HG02571 (cell line): ENCODE measurements around the gene ASXL2.
"Not testable (repeated sequence)": the region's sequence is repeated elsewhere in the genome, so short reads cannot be mapped to it uniquely, and the experiment has no call there.

ENCODE experiments used
- ATAC-seq: cut with Tn5 transposase; IDR thresholded peaks from one replicate; pipeline ENCODE4 v1.9.1; 2021; ENCODE audit warnings: mild to moderate bottlenecking, moderate library complexity; ENCODE audit not compliant: unreplicated experiment

The ASXL2 gene

DNA sequence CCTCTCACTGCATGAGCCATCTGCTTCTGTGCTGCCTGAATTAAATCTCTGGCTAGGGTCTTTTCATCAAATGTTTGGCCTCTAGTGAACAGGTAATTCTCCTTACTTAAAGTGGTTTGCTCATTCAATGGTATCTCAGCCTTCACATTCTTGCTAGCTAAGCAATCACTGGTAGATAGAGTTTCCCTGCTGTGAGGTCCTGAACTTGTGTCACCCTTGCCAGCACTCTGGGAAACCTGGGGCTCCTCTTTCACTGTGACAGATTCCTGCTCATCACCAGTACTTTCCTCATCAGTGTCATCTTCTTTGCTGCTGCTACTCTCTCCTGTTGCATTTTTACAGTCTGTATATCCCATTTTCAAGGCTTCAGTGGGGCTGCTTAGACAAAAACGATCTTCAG is 135.8 kb downstream of the ASXL2 start:
- ATAC-seq, result no peak

DNA sequence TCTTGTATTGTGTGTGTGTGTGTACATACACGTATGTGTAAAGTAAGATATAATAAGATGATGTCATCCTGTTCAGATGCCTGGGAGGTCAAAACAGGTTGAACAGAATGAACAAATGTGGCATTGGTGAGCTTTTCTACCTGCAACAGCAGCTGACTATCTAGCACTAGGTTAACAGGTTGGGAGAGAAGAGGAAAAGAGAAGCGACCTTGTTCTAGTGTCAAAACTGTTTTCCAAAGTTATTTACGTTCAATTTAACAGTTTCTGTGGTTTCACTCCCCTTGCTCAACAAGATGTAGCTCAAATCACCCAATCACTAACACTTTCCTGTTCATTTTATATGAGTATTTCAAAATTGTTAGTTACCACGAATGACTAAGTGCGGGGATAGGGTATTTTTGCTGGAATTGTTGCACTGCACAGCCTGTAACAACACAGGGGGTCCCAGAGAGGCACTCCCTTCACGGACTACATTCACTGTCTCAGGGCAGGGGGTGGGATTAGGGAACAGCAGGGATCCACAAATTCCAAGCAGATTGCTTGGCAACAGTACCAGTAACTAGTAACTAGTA is 137.4 kb downstream of the ASXL2 start:
- ATAC-seq, result no peak

GRCh38 chr2:25738383-25739343 is 139.6 kb downstream of the ASXL2 start:
- no peak for ATAC-seq

- no peak for ATAC-seq
Observed at GRCh38 chr2:25736899-25737515, 141.3 kb downstream of the ASXL2 start.

DNA sequence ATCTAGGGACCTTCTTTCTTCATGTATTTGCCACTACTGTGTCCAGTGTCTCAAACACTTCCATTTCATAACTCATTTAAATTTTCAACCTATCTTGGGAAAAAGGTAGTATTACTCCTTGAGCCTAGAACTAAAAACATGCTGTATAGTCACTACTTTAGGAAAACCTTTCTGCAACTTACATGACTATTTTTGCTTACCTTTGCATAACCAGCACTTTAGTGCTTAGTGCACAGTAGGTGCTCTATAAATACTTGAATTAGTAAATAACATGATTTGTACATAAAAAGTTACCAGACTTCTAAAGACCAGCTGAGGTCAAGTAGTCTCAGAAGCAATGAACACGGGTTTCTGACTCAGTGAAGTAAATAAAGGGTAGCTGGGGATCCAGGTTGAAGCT is 142.5 kb downstream of the ASXL2 start:
- ATAC-seq, result no peak

DNA sequence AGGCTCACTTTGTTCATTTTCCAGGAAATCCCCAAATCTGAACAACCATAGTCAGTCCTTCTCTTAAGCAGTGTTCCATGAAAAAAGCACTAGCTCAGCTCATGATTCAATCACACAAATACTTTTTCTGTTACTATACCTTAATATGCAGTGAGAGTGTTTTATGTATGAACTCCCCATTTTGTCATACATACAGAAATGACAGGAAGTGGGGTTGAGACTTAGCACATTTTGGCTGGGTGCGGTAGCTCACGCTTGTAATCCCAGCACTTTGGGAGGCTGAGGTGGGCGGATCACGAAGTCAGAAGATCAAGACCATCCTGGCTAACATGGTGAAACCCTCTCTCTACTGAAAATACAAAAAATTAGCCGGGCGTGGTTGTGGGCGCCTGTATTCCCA is 149.7 kb downstream of the ASXL2 start:
- ATAC-seq, result no peak

- ATAC-seq, result no peak
Observed at GRCh38 chr2:25726522-25726921, 151.8 kb downstream of the ASXL2 start.

DNA sequence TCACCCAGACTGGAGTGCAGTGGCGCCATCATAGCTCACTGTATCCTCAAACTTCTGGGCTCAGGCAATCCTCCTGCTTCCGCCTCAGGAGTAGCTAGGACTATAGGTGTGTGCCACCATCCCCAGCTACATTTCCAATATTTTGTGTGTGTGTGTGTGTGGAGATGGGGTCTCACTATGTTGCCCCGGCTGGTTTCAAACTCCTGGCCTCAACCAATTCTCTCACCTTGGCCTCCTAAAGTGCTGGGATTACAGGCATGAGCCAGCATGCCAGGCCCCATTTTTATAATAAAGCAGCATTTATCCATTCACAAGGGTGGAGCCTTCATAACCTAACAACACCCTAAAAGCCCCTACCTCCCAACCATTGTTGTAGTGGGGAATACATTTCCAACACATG is 152.4 kb downstream of the ASXL2 start:
- no peak for ATAC-seq

DNA sequence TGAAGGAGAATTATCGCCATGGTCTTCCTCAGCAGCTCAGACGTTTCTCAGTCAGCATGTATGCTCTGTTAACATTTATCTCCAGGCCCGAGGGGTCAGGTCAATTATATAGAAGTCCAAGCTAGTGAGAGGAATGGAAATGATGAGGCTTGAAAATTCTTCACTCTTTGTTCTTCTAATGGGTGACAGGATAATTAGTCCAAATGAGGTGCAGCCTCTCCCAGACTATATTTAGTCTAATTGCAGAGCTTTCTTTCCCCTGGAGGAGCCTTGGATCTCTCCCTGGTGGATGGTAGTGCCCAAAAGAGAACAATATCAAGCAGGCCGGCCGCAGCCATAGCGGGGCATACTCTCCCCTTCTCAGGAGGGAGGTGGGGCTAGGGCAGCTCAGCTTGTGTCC is 153.5 kb downstream of the ASXL2 start:
- ATAC-seq, result no peak

GRCh38 chr2:25722224-25722623 is 156.1 kb downstream of the ASXL2 start:
- ATAC-seq, result no peak

GRCh38 chr2:25720575-25720974 is 157.7 kb downstream of the ASXL2 start:
- no peak for ATAC-seq

DNA sequence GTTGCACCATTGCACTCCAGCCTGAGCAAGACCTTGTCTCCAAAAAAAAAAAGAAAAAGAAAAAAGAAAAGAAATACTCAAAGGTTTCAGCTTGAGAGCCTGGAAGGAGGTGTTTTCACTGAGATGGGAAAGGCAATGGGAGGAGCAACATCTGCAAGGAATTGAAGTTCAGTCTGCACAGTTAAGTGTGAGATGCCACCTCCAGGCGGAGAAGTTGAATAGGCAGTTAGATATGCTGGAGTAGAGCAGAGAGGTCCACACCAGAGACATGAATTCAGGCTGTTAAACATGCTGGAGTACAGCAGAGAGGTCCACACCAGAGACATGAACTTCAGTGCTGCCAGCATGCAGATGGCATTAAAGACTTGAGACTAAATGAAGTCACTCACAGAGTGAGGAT is 163.5 kb downstream of the ASXL2 start:
- no peak for ATAC-seq

- no peak for ATAC-seq
Observed at GRCh38 chr2:25712455-25712854, 165.8 kb downstream of the ASXL2 start.

DNA sequence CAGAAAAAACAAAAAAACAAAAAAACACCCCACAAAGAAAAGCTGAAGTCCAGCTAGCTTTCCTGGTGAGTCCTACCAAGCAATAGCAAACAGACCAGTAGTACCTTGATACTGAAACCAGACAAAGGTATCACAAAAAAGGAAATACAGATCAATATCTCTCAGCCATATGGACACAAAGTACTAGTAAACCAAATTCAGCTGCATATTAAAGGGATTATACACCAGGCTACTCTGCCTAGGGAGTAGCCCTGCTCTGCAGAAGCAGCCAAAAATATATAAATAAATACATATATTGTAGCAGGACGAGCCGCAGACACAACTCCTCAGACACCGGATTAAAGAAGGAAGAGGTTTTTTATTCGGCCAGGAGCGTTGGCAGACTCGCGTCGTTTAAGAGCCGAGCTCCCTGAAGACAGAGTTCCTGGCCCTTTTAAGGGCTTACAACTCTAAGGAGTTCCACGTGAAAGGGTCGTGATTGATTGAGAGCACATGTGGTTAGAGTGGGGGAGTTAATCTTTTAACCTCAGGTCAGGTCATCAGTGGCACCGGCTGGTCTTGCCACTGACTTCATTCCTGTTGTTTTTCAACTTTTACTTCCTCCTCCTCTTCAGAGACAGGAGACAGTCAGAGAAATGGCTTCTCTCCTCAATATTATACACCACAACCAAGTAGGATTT is 166.5 kb downstream of the ASXL2 start:
- no peak for ATAC-seq

- ATAC-seq, result no peak
Observed at GRCh38 chr2:25710750-25711149, 167.5 kb downstream of the ASXL2 start.

DNA sequence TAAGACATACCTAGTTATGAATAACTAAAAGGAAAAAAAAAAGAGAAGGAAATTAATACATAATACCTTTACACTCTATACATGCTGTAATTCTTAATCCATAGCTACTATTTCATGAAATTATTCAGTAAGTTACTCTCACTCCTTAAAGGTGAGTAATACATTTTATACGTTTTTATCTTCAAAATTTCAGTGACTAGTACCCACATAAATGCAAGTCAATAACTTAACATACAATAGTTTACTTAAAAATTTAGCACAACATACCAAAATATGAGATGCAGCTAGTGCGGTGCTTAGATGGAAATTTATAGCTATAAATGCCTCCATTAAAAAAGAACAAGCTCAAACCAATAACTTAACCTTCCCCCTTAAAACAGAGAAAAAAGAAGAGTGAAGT is 168.9 kb downstream of the ASXL2 start:
- ATAC-seq, result no peak

DNA sequence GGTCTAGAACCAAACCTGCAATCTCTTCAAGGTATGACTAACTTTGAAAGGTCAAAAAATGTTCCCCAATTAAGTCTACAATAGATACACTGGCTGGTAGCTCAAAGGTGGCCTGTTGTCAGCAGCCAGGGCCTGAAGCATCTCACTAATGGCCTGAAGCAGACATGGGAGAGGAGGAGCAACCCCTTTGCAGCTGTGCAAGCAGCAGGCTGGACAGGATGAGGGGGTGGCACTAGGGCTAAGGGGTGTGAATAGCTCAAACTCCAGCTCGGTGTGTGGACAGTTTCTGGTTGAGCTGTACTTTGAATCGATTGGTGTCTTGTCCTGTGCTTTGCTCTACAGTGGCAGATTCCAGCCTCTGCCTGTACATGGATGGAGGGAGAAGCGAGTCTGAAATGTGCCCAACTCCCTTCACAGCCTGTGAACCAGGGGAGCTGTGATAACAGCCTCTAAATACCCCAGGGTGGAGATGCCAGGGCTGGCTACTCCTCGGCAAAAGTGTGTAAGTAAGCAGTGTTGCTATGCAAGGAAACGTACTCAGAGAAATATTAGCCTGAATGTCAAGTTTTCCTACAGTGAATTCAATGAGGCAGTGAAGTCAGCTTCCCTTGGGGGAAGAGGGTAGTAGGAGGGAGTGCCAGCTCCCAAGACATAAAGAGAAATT is 170.2 kb downstream of the ASXL2 start:
- no peak for ATAC-seq

DNA sequence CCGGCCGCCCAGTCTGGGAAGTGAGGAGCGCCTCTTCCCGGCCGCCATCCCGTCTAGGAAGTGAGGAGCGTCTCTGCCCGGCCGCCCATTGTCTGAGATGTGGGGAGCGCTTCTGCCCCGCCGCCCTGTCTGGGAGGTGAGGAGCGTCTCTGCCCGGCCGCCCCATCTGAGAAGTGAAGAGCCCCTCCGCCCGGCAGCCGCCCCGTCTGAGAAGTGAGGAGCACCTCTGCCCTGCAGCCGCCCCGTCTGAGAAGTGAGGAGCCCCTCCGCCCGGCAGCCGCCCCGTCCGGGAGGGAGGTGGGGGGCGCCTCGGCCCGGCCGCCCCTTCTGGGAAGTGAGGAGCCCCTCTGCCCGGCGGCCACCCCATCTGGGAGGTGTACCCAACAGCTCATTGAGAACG is 172.7 kb downstream of the ASXL2 start:
- not testable (repeated sequence) for ATAC-seq

DNA sequence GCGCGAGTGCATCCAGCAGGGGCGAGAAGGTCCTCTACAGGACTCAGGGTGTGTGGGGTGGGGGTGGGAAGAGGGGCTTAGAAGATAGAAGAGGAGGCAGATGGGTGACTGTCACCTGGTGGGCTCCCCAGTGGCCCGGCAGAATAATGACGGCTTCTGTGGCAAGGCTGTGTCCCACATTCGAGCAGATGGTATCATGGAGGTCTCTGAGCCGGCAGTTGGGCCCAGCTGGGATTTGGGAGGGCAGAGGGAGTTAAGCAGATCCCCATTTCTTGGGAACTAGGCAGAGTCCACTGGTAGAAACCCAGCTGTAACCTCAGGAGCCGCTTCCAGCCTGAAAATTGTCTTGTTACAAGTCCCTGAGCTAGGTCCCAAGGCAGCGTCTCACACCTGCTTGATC is 176.5 kb downstream of the ASXL2 start:
- ATAC-seq, result no peak

DNA sequence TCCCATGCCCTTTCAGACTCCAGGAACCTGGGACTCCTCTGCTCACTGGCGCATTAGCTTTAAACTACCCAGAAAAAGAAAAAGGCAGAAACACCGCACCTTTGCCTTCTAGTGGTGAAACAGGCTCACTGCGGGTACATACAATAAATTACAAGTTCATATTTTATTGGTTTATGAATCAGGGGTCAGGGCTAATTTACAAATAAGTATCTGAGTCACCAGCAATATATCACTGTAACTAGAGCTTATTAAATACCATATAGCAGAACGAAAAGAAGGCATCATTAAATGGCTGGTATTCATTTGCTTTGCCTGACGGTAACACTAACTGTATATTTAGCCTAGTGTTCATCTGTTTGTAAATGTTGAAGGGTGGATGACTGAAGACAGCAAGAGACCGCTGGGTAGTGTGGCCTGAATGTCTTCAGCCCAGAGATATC is 178.0 kb downstream of the ASXL2 start:
- no peak for ATAC-seq

- ATAC-seq, result no peak
Observed at GRCh38 chr2:25699216-25699615, 179.1 kb downstream of the ASXL2 start.
